Activated naive CD4-positive, alpha-beta T cell (primary cell): ENCODE measurements around the gene FADS6.
"Not testable (repeated sequence)": the region's sequence is repeated elsewhere in the genome, so short reads cannot be mapped to it uniquely, and the experiment has no call there.

Experiments used
- DNase-seq, 4 experiments: peaks; one replicate each; lab custom pipeline; 2025; lab: John Stamatoyannopoulos, UW

The FADS6 gene

DNA sequence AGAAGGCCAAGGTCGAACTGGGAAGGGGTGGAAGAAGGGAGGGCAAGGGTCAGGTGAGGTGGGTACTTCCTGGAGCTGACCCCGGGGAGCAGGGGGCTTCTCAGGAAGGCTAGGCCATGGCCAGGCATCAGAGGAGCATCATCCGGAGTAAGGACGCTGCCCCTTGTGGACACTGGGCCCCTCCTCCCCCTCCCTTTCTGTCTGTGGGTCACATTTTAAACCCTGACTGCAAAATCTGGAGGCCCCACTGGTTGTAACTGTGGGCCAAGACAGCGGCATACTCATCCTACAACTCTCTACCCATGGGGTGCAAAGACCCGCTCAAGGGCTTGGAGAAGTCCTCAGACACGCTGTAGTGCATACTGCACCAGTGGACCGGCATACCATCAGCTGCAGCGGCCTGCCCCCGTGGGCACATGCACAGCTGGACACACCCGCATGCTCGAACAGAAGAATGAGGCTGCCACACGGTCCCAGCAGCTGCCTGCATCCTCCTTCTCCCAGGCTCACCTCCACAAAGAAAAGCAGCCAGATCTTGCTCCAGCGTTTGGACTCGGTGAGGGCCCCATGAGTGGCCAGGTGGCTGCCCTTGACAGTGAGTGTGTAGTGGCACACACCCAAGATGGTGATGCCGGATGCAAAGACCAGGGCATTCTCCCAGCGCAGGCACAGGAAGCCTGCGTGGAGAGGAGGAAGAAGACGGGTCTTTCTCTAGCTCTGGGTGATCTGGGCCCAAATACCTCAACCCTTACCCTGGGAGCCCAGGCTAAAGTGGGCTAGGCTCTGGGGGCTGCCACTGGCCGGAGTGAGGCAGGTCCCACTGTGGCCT is 1.2 kb downstream of the FADS6 start:
- no peak for DNase-seq

DNA sequence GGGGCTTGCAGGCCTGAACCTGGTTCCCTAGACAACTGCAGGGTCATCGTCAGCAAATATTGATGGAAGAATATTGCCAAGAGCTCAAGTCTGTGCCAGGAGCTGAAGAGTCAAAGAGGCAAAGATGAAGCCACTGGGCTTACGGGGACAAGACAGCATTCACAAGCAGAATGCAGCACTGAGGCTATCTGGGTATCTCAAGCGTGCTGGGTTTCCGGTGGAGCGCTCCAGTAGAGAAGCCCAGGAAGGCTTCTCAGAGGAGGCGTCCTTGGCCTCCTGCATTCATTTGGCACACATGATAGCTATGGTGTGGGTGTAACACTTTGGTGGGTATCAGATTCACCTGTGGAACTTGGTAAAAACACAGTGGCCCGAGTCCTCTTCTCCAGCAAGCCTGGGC is 2.9 kb downstream of the FADS6 start:
- no peak for DNase-seq

DNA sequence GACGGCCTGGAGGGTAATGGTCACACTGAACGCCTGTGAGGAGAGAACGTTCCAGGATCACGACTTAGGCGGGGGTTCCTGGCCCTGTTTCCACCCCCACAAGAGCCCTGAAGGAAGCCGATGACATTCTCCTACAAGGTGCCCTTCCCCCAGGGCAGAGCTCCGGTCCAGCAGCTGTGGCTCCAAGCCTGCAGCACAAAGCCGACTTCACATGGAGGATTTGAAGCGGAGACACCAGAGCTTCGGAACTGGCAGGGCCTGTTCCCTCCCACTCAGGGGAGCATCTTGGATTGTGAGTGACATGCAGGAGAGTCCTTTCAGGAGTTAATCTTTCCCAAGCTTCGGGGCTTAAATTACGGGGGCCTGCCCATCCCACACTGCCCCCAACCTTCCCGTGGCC is 5.0 kb downstream of the FADS6 start:
- no peak for DNase-seq

DNA sequence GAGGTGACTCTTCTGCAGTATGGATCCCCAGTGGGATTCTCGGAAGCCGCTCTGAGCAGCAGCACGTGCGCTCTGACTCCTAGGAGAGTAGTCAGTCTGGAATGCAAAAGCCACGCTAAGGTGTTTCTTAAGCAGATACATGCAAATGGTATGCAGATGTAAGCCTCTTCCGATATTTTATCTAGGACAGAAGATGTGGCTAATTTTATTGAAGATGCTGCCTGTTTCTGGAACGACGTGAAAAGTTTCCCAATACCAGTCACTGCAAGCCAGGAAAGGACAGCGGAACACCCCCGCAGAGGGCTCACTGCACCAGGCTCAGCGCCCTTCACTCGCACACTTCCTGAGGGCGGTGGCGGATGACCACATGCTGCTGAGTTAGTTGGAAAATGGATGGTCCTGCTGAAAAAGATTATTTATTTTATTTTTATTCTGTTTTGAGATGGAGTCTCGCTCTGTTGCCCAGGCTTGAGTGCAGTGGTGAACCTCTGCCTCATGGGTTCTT is 10.1 kb downstream of the FADS6 start:
- no peak for DNase-seq

DNA sequence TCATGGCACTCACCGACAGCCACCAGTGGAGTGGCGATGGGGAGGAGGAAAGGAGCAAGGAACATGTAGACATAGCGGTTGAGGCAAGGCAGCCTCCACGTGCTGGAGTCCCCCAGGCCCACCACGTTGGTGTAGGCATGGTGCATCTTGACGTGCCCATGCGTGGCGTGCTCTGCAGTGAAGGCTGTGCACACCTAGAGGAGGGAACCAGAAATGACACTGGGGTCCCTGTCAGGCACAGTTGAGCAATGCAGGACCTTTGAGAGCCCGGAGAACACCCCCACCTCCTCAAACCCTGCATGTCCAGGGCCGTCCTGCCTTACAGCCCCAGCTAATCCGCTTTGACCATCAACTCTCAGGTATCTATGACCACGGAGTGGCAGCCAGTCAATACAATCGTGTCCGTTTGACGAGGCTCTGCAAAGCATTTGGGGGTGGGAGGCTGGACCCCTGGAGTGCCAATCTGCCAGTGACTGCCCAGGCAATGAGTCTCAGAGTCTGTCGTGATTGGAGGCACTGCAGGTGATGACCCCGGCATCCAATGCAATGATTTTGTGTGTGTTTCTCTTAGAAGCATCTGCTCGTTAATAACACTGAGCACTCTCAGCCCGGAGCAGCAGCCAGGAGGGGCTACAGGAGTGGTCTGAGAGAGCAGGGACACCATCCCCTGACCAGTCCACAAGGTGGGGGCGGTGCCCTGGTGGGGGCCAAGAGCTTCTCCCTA is 10.8 kb downstream of the FADS6 start:
- no peak for DNase-seq

DNA sequence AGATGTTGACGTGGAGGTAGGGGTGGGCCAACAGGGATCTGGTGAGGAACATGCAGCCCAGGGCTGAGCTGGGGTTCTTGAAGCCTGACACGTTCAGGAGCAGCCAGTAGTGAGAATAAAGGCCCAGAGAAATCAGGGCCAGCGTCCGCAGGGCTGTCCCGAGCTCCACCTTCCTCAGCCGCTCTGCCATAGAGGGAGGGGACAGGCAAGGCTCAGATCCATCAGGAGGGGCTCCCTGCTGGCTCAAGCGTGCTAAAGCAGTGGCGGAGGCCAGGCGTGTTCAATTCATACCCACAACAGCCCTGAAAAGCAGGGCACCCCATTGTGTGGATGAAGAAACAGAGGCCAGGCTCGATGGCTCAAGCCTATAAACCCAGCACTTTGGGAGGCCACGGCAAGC is 12.4 kb downstream of the FADS6 start:
- DNase-seq, result no peak

GRCh38 chr17:74879308-74879707 is 14.1 kb downstream of the FADS6 start:
- DNase-seq, result no peak

DNA sequence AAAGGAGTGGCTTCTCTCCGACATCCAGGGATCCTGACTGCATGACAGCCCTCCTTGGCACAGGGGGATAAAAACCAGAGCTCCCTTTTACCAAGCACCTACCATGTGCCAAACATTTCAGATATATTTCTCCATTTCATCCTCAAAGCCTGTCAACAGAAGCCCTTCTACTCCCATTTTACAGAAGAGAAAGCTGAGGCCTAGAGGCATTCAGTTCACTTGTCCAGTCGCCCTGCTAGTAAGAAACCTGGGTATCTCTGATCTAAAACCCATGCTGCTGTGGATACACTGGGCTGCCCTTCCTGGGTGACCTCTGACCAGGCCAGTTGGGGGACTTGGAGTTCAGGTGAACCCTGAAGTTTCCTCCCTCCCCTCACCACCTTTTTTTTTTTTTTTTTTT is 14.8 kb downstream of the FADS6 start:
- DNase-seq, result no peak

- DNase-seq, result no peak
Measured at GRCh38 chr17:74877592-74878548, 15.6 kb downstream of the FADS6 start.

GRCh38 chr17:74875977-74876593 is 17.3 kb downstream of the FADS6 start:
- no peak for DNase-seq

DNA sequence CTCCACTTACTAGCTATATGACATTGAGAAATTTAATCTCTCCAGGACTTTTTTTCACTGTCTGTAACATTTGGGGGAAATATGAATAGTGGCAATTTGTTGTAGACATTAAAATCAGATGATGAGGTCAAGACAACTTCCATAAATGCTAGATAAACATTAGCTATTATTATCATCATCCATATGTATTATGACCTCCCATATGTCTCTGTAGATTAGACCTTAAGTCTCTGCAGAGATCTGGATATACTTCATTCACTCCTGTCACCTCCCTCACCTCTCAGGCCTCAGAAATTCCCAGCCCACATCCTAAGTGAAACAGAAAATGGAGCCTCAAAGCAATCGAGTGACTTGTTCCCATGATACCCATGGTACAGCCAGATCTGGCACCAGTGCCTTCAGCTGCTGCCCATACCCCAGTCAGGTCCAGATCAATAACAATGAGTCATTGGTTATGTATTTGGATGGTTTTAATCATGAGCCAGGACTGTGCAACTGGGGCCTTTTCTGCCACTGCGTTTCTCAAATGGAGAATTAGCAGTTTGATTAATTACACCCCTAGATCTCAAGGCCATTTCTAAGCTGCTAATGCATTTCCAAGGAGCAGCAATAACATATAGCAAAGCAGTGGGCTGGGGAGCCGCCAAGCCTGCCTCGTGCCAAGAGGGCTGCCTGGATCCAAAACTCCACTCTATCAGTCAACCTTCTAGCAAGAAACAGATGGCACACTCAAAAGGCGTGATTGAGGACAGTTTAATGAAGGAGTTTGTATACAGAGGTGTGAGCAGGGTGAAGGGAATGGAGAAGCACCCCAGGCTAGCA is 18.1 kb downstream of the FADS6 start:
- DNase-seq, result no peak

GRCh38 chr17:74874615-74875037 is 18.8 kb downstream of the FADS6 start:
- no peak for DNase-seq

- DNase-seq, result no peak
Measured at GRCh38 chr17:74873874-74874614, 19.4 kb downstream of the FADS6 start.

DNA sequence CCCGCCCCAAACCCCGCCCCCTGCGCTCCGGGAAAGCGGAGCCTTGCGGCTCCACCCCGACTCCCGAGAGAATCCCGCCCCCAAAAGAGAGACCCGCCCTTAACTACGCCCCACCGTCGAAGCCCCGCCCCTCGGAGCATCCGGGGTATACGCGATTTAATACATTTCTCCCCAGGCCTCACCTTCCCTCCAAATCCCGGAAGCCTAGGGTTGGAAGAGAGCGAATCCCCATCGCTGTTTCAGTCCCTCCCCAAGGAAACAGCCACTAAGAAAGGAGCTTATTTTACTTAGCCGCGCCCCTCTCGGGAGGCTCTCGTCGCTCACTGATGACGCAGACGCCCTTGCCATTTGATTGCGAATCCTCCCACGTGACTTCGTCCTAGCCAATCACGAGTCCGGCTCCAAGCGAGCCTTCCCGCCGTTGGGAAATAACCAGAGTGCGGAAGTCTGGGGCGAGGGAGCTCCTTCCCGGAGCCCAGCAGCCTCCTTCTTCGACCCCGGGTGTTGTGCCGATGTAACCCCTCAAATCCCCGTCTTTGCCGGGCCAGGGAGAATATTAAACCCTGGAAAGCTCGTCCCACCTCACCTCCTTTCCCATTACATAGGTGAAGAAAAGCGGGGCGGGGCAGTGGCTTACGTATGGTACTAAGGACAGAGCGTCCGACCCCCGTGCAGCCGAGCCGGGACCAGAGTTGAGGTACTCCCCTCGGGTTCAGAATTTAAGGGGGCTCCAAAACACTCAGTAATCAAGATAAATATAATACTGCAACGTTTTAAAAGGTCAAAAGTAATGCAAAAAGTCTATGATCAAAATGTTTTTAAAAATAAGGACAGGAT is 20.2 kb downstream of the FADS6 start:
- DNase-seq, result peak; percentile 99 to 100 (median 100)

GRCh38 chr17:74872313-74873036 is 21.0 kb downstream of the FADS6 start, which contains the start of gene FDXR:
TSS of gene FDXR (minus strand) at chr17:74872994. CDS start at chr17:74872944, 50 bp downstream.
- no peak for DNase-seq

GRCh38 chr17:74871356-74872076 is 21.9 kb downstream of the FADS6 start:
- DNase-seq, result no peak

DNA sequence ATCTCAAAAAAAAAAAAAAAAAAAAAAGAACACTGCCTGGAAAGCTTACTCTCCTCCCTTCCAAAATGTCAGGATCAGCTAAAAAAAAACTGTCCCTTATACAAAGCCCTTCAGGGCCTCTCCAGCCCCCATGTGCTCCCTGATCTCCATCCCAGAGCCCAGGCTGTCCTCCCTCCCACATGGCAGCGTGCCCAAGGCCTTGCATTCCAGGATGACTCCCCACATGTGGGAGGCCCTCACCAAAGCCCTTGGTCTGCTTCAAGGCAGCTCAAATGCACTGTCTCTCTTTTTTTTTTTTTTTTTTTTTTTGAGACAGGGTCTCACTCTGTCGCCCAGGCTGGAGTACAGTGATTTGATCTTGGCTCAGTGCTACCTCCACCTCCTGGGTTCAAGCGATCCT is 22.9 kb downstream of the FADS6 start:
- DNase-seq, result no peak

DNA sequence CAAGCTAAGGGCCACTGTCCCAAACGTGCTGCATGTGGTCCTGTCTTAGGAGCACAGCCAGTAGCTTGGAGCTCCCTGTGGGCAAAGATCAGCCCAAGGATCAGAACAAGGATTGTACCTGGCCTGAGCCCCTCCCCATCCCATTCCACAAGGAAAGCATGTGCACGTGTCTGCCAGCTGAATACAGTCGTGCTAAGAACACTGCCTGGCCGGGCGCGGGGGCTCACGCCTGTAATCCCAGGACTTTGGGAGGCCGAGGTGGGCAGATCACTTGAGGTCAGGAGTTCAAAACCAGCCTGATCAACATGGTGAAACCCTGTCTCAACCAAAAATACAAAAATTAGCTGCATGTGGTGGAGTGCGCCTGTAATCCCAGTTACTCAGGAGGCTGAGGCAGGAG is 23.4 kb downstream of the FADS6 start:
- DNase-seq, result not testable (repeated sequence)
